Ishikawa (cell line): Measurements from ENCODE around the gene SNX24.

Source experiments
- CEBPB ChIP-seq: IDR thresholded peaks from 2 replicates; pipeline ENCODE4 v1.6.1; 2012
- CREB1 ChIP-seq: IDR thresholded peaks from 2 replicates; pipeline ENCODE4 v1.6.1; 2012; ENCODE audit warnings: low read depth
- EGR1 ChIP-seq: IDR thresholded peaks from 2 replicates; pipeline ENCODE4 v1.6.1; 2012
- EP300 ChIP-seq: IDR thresholded peaks from 2 replicates; pipeline ENCODE4 v1.6.1; 2012; ENCODE audit warnings: borderline replicate concordance
- NFIC ChIP-seq: IDR thresholded peaks from 2 replicates; pipeline ENCODE4 v1.6.1; 2012
- RAD21 ChIP-seq: IDR thresholded peaks from 2 replicates; pipeline ENCODE4 v1.6.1; 2012; ENCODE audit warnings: low read depth
- TAF1 ChIP-seq: IDR thresholded peaks from 2 replicates; pipeline ENCODE4 v1.6.1; 2012; ENCODE audit warnings: low read depth, mild to moderate bottlenecking
- TCF12 ChIP-seq: IDR thresholded peaks from 2 replicates; pipeline ENCODE4 v1.6.1; 2012; ENCODE audit warnings: low read depth
- TEAD4 ChIP-seq: IDR thresholded peaks from 2 replicates; pipeline ENCODE4 v1.6.1; 2012
- YY1 ChIP-seq: IDR thresholded peaks from 2 replicates; pipeline ENCODE4 v1.6.1; 2012; ENCODE audit warnings: low read depth
- ZBTB7A ChIP-seq: IDR thresholded peaks from 2 replicates; pipeline ENCODE4 v1.6.1; 2012; ENCODE audit warnings: low read depth
- TF ChIP-seq, protein P1 (sequence below): IDR thresholded peaks from 2 replicates; pipeline ENCODE4 v1.6.1; 2012; ENCODE audit warnings: low read depth, mild to moderate bottlenecking
- TF ChIP-seq, protein P2 (sequence below): IDR thresholded peaks from 2 replicates; pipeline ENCODE4 v1.6.1; 2012
- TF ChIP-seq, protein P3 (sequence below): IDR thresholded peaks from 2 replicates; pipeline ENCODE4 v1.6.1; 2012

DNA sequence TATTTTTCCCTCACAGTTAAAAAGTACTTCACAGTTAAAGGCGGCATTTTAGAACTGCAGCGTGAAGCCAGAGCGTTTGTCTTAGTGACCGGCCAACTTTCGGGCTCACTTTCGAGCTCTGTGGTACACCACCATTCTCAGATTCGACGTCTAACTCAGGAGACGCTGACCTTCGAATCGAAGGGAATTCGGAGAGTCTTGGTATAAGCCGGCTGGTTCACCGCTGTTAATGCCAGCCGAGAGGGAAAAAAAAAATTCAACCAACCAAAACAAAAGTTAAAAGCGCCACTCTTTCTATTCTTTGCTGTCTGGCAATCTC, 544 bp upstream of the SNX24 start:
- no peak for TF ChIP-seq TCF12
- TF ChIP-seq CREB1: no peak
- TF ChIP-seq EGR1: no peak
- TF ChIP-seq, protein P1, sequence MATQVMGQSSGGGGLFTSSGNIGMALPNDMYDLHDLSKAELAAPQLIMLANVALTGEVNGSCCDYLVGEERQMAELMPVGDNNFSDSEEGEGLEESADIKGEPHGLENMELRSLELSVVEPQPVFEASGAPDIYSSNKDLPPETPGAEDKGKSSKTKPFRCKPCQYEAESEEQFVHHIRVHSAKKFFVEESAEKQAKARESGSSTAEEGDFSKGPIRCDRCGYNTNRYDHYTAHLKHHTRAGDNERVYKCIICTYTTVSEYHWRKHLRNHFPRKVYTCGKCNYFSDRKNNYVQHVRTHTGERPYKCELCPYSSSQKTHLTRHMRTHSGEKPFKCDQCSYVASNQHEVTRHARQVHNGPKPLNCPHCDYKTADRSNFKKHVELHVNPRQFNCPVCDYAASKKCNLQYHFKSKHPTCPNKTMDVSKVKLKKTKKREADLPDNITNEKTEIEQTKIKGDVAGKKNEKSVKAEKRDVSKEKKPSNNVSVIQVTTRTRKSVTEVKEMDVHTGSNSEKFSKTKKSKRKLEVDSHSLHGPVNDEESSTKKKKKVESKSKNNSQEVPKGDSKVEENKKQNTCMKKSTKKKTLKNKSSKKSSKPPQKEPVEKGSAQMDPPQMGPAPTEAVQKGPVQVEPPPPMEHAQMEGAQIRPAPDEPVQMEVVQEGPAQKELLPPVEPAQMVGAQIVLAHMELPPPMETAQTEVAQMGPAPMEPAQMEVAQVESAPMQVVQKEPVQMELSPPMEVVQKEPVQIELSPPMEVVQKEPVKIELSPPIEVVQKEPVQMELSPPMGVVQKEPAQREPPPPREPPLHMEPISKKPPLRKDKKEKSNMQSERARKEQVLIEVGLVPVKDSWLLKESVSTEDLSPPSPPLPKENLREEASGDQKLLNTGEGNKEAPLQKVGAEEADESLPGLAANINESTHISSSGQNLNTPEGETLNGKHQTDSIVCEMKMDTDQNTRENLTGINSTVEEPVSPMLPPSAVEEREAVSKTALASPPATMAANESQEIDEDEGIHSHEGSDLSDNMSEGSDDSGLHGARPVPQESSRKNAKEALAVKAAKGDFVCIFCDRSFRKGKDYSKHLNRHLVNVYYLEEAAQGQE: no peak
- TF ChIP-seq NFIC: no peak
- TF ChIP-seq, protein P2, sequence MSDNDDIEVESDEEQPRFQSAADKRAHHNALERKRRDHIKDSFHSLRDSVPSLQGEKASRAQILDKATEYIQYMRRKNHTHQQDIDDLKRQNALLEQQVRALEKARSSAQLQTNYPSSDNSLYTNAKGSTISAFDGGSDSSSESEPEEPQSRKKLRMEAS: no peak
- TF ChIP-seq TAF1: no peak
- no peak for TF ChIP-seq TEAD4
- TF ChIP-seq RAD21: no peak
- no peak for TF ChIP-seq EP300
- no peak for TF ChIP-seq ZBTB7A
- TF ChIP-seq CEBPB: no peak
- TF ChIP-seq, protein P3, sequence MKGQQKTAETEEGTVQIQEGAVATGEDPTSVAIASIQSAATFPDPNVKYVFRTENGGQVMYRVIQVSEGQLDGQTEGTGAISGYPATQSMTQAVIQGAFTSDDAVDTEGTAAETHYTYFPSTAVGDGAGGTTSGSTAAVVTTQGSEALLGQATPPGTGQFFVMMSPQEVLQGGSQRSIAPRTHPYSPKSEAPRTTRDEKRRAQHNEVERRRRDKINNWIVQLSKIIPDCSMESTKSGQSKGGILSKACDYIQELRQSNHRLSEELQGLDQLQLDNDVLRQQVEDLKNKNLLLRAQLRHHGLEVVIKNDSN: no peak
- no peak for TF ChIP-seq YY1
